Loucy (cell line): ENCODE data around the gene PRAMEF8.
"Not testable (repeated sequence)": the region's sequence is repeated elsewhere in the genome, so short reads cannot be mapped to it uniquely, and the experiment has no call there.

Source experiments
- H2AFZ ChIP-seq: fragments of 200-600 bp; sonication (generic); 2 replicates; pipeline ENCODE4 v1.6.0; 2016; ENCODE audit warnings: antibody characterized with exemption, mild to moderate bottlenecking, low read length, moderate library complexity
- H3F3A ChIP-seq: fragments of 200-600 bp; 2 replicates; pipeline ENCODE4 v1.6.0; 2016; ENCODE audit warnings: antibody characterized with exemption, low read depth, mild to moderate bottlenecking
- H3K27me3 ChIP-seq: fragments of 200-600 bp; sonication (generic); 2 replicates; pipeline ENCODE4 v1.6.1; 2014; ENCODE audit warnings: low read length, mild to moderate bottlenecking; ENCODE audit not compliant: insufficient read depth, poor library complexity, severe bottlenecking
- H3K36me3 ChIP-seq: fragments of 200-600 bp; sonication (generic); 2 replicates; pipeline ENCODE4 v1.6.1; 2016; ENCODE audit warnings: low read length; ENCODE audit not compliant: insufficient read depth
- H3K4me1 ChIP-seq: fragments of 200-600 bp; sonication (generic); 2 replicates; pipeline ENCODE4 v1.5.1; 2014; ENCODE audit warnings: low read length, mild to moderate bottlenecking; ENCODE audit not compliant: insufficient read depth, poor library complexity, severe bottlenecking
- H3K4me2 ChIP-seq: fragments of 200-600 bp; sonication (generic); 2 replicates; pipeline ENCODE4 v1.6.0; 2014; ENCODE audit warnings: antibody characterized with exemption, low read length, low read depth, mild to moderate bottlenecking; ENCODE audit not compliant: poor library complexity, severe bottlenecking
- H3K4me3 ChIP-seq: fragments of 200-600 bp; sonication (generic); 2 replicates; pipeline ENCODE4 v1.5.1; 2014; ENCODE audit warnings: low read length, mild to moderate bottlenecking, mixed read lengths; ENCODE audit not compliant: poor library complexity, severe bottlenecking
- H3K79me2 ChIP-seq: fragments of 200-600 bp; sonication (generic); 2 replicates; pipeline ENCODE4 v1.6.1; 2014; ENCODE audit warnings: low read length; ENCODE audit not compliant: insufficient read depth
- H3K9ac ChIP-seq: fragments of 200-600 bp; sonication (generic); 2 replicates; pipeline ENCODE4 v1.6.0; 2014; ENCODE audit warnings: mild to moderate bottlenecking, low read depth, low read length, moderate library complexity; ENCODE audit not compliant: poor library complexity, severe bottlenecking
- H3K9me2 ChIP-seq: fragments of 200-600 bp; sonication (generic); replicated peaks from 2 replicates; pipeline ENCODE4 v1.6.1; 2016; ENCODE audit warnings: low read depth, low read length, mixed read lengths
- H3K9me3 ChIP-seq: fragments of 200-600 bp; sonication (generic); 2 replicates; pipeline ENCODE4 v1.6.1; 2014; ENCODE audit warnings: mild to moderate bottlenecking, antibody characterized with exemption, low read length, low read depth; ENCODE audit not compliant: insufficient read depth
- H4K20me1 ChIP-seq: fragments of 200-600 bp; sonication (generic); 2 replicates; pipeline ENCODE4 v1.6.0; 2014; ENCODE audit warnings: antibody characterized with exemption, low read length, mild to moderate bottlenecking; ENCODE audit not compliant: insufficient read depth, poor library complexity, severe bottlenecking
- TF ChIP-seq, protein P1 (sequence below): fragments of 200-600 bp; sonication (generic); conservative IDR thresholded peaks from 2 replicates; pipeline ENCODE4 v1.5.1; 2014; ENCODE audit warnings: mild to moderate bottlenecking, antibody characterized with exemption, low read length

Gene PRAMEF8

DNA sequence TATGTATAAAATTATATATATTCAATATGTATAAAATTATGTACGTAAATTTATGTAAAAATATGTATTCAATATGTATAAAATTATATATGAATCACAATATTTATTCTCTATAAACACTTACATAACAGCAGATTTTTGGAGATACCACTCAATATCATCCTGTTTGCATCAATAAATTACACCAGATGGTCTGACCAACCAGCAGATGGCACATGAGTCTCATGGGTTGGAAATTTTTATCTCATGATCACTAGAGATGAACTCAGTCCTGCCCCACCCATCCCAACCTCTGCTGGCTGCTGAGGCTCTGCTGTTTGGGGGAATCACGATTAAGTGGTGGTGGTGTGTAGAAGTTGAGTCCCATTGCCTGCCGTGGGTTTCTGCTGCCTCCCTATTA lies 5.3 kb downstream of the PRAMEF8 start:
- H3K9me2 ChIP-seq, H3K79me2 ChIP-seq, H3K4me1 ChIP-seq, H3K9me3 ChIP-seq, H3K4me3 ChIP-seq, H4K20me1 ChIP-seq, H3K4me2 ChIP-seq, H3K9ac ChIP-seq, H2AFZ ChIP-seq, H3K27me3 ChIP-seq, H3F3A ChIP-seq, H3K36me3 ChIP-seq: not testable (repeated sequence)

DNA sequence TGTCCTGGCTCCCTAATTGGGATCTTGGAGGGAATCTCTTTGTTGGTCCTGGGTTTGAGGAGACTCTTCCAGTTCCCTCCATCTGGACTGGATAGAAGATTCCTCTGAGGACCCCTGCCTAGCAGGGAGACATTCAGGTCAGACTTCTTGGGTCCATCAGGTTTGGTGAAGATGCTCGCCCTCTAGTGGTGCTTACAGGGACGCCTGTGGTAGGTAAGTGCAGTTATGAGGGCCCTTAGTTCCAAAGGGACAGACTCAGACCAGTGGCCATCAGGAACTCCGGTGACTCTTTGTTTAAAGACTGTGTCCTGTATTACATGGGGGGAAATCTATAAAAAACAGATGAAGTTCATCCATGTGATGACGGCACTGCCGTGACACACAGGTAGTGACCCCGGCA lies 7.9 kb downstream of the PRAMEF8 start:
- H2AFZ ChIP-seq, H3F3A ChIP-seq, H3K27me3 ChIP-seq, H3K9me3 ChIP-seq, H3K9me2 ChIP-seq, H3K4me2 ChIP-seq, H4K20me1 ChIP-seq, H3K9ac ChIP-seq, H3K4me1 ChIP-seq, H3K4me3 ChIP-seq, H3K36me3 ChIP-seq, H3K79me2 ChIP-seq: not testable (repeated sequence)
- TF ChIP-seq, protein P1, sequence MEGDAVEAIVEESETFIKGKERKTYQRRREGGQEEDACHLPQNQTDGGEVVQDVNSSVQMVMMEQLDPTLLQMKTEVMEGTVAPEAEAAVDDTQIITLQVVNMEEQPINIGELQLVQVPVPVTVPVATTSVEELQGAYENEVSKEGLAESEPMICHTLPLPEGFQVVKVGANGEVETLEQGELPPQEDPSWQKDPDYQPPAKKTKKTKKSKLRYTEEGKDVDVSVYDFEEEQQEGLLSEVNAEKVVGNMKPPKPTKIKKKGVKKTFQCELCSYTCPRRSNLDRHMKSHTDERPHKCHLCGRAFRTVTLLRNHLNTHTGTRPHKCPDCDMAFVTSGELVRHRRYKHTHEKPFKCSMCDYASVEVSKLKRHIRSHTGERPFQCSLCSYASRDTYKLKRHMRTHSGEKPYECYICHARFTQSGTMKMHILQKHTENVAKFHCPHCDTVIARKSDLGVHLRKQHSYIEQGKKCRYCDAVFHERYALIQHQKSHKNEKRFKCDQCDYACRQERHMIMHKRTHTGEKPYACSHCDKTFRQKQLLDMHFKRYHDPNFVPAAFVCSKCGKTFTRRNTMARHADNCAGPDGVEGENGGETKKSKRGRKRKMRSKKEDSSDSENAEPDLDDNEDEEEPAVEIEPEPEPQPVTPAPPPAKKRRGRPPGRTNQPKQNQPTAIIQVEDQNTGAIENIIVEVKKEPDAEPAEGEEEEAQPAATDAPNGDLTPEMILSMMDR: 0 out of 2 replicates have a peak, but pooled peaks have one; percentile 12

DNA sequence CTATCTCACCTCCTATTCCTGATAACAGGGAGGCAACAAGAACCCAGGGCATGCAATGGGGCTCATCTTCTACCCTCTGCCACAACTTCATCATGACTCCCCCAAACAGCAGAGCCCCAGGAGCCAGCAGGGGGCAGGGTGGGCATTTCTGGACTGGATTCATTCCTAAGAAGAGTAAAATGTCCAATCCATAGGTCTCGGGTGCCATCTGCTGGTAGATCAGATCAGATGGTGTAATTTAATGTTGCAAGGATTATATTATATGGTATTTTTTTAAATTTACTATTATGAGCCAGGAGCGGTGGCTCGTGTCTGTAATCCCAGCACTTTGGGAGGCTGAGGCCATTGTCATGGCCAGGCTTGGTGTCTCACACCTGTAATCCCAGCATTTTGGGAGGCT lies 19.8 kb downstream of the PRAMEF8 start:
- H3K79me2 ChIP-seq, H3K4me3 ChIP-seq, H3K4me2 ChIP-seq, H2AFZ ChIP-seq, H3K9me2 ChIP-seq, H3K9ac ChIP-seq, H3K4me1 ChIP-seq, H3K9me3 ChIP-seq, H3F3A ChIP-seq, H3K36me3 ChIP-seq, H3K27me3 ChIP-seq, H4K20me1 ChIP-seq: not testable (repeated sequence)

DNA sequence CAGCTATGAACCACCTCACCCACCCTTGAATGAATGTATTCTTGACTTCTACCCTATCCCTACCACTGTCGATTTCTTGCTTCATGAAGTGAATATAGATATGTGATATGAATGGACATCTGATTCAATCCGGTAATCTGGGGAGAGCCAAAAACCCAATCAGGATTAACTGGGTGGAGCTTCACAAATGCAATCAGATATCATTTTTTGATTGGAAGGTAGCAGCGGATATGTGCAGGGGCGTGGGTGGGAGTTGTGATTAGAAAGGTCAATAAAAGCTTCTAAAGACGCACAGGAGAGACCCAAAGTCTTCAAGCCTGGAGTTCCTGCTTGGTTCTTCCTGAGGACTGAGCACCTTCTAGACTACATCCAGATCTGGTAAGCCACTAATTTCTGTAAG lies 31.0 kb downstream of the PRAMEF8 start, which contains the start of gene PRAMEF5:
Gene PRAMEF5 (plus strand): TSS at position 301 of the 400 bp plus-strand sequence. CDS start 5,071 bp downstream, outside the sequence.
- not testable (repeated sequence) for H3K4me1 ChIP-seq, H3K36me3 ChIP-seq, H3K79me2 ChIP-seq, H4K20me1 ChIP-seq, H3F3A ChIP-seq, H3K4me2 ChIP-seq, H3K9me2 ChIP-seq, H3K9me3 ChIP-seq, H3K4me3 ChIP-seq, H3K9ac ChIP-seq, H3K27me3 ChIP-seq, H2AFZ ChIP-seq

DNA sequence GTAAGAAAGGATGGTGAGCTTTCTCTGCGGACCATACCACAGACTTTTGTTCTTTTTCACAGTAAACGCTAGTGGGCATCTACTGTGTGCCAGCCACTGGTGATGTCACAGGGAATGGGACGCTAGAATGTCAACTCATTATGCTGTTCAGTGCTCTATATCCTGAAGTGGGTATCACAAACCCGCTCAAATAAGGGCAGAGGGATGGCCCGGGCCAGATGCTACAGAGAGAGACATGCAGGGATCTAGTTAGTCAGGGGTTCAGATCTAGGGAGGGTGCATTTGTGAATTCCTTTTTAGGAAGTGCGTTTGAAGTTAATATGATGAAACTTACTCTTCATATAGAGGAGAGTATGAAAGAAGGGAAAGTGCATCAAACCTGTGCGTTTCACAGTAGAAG lies 37.8 kb downstream of the PRAMEF8 start:
- H3K4me1 ChIP-seq, H3K36me3 ChIP-seq, H3K79me2 ChIP-seq, H3K4me2 ChIP-seq, H3K4me3 ChIP-seq, H4K20me1 ChIP-seq, H3K27me3 ChIP-seq, H3F3A ChIP-seq, H3K9ac ChIP-seq, H2AFZ ChIP-seq, H3K9me2 ChIP-seq, H3K9me3 ChIP-seq: not testable (repeated sequence)

DNA sequence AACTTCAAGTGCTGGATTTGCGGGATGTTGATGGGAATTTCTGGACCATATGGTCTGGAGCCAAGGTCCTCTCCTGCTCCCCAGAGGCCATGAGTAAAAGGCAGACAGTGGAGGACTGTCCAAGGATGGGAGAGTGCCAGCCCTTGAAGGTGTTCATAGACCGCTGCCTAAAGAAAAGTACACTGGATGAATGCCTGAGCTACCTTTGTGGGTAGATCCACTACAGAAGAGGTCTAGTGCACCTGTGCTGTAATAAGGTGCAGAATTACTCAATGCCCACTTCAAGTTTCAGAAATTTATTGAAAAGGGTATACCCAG lies 38.4 kb downstream of the PRAMEF8 start:
- not testable (repeated sequence) for H3K4me3 ChIP-seq, H3K9me3 ChIP-seq, H3K27me3 ChIP-seq

DNA sequence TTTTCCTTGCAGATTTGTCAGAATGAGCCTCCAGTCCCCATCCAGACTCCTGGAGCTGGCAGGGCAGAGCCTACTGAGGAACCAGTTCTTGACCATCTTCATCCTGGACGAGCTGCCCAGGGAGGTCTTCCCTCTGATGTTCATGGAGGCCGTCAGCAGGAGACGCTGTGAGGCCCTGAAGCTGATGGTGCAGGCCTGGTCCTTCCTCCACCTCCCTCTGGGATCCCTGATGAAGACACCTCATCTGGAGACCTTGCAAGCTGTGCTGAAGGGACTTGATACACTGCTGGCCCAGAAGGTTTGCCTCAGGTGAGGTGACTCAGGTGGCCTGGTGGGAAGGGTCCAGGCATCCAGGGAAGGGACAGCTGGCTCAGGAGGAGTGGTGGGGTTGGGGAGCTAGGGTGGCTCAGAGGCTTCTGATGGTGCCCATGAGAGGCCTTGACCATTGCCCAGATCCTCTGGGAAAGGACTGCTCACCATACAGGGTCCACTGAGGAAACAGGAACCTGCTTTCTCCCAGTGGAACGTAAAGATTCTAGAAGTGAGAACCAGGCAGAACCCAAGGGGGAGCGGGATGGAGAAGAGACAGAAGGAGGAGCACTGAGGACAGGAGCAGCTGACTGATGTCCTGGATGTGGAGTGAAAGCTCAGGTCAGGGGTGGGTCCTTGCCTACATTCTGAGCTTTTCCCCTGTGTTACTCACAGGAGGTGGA lies 38.9 kb downstream of the PRAMEF8 start:
- not testable (repeated sequence) for H3K9me3 ChIP-seq, H3K4me2 ChIP-seq, H3K79me2 ChIP-seq, H3K4me3 ChIP-seq, H3F3A ChIP-seq, H3K4me1 ChIP-seq, H3K27me3 ChIP-seq, H4K20me1 ChIP-seq, H3K9ac ChIP-seq, H3K9me2 ChIP-seq, H2AFZ ChIP-seq, H3K36me3 ChIP-seq

More for the DNA sequence above, 38.4 kb downstream of the PRAMEF8 start:
- not testable (repeated sequence) for H4K20me1 ChIP-seq, H3K9me2 ChIP-seq, H3K9ac ChIP-seq, H3K79me2 ChIP-seq, H3F3A ChIP-seq, H3K4me1 ChIP-seq, H2AFZ ChIP-seq, H3K4me2 ChIP-seq, H3K36me3 ChIP-seq
